Measurements from ENCODE around the gene MNAT1.

- TF ChIP-seq CTCF (IDR thresholded peaks at IDR 0.05) (no peak), PBX3 (IDR thresholded peaks at IDR 0.05) (no peak), POLR2AphosphoS5 (IDR thresholded peaks at IDR 0.05; ENCODE audit: low read depth, low read length) (no peak), YY1 (IDR thresholded peaks at IDR 0.05; ENCODE audit: low read depth) (no peak), GATA2 (CRISPR knock-in tag; IDR thresholded peaks at IDR 0.05) (no peak), EP300 (IDR thresholded peaks at IDR 0.05; ENCODE audit: borderline replicate concordance in 1 of 2, low read depth in 1 of 2, low read length in 1 of 2) (no peak), MXI1 (IDR thresholded peaks at IDR 0.05; ENCODE audit: low read depth, low read length) (no peak), RAD21 (IDR thresholded peaks at IDR 0.05; ENCODE audit: low read length) (no peak), TEAD4 (IDR thresholded peaks at IDR 0.05; ENCODE audit: borderline replicate concordance, insufficient read depth) (no peak), EZH2phosphoT487 (IDR thresholded peaks at IDR 0.05; ENCODE audit: borderline replicate concordance, low read depth) (no peak)
Observed at GRCh38 chr14:60839657-60840056, 105.1 kb downstream of the MNAT1 start.
